Astrocyte (in vitro differentiated cells and primary cell): Measurements from ENCODE around the gene CCNI.

Source experiments
- EZH2 ChIP-seq: IDR thresholded peaks from 2 replicates; pipeline ENCODE4 v1.6.1; 2012; ENCODE audit warnings: mild to moderate bottlenecking, low read length, inconsistent platforms; ENCODE audit not compliant: insufficient read depth
- TF ChIP-seq, protein P1 (sequence below): IDR thresholded peaks from 2 replicates; pipeline ENCODE4 v1.5.1; 2011; ENCODE audit warnings: low read depth, mild to moderate bottlenecking, inconsistent platforms, low read length, moderate library complexity; ENCODE audit not compliant: insufficient read depth

DNA sequence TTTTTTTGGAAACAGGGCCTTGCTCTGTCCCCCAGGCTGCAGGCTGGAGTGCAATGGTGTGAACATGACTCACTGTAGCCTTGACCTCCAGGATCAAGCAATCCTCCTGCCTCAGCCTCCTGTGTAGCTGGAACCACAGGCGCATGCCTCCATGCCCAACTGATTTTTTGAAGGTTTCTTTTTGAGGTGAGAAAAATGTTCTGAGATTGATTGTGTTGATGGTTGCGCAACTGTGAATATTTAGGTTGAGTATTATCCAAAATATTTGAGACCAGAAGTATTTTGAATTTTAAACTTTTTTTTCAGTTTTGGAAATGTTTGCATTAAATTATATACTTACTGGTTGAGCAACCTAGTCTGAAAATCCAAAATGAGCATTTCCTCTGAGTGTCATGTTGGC, 2.6 kb upstream of the CCNI start:
- TF ChIP-seq, protein P1, sequence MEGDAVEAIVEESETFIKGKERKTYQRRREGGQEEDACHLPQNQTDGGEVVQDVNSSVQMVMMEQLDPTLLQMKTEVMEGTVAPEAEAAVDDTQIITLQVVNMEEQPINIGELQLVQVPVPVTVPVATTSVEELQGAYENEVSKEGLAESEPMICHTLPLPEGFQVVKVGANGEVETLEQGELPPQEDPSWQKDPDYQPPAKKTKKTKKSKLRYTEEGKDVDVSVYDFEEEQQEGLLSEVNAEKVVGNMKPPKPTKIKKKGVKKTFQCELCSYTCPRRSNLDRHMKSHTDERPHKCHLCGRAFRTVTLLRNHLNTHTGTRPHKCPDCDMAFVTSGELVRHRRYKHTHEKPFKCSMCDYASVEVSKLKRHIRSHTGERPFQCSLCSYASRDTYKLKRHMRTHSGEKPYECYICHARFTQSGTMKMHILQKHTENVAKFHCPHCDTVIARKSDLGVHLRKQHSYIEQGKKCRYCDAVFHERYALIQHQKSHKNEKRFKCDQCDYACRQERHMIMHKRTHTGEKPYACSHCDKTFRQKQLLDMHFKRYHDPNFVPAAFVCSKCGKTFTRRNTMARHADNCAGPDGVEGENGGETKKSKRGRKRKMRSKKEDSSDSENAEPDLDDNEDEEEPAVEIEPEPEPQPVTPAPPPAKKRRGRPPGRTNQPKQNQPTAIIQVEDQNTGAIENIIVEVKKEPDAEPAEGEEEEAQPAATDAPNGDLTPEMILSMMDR: no peak
- no peak for TF ChIP-seq EZH2
